NCI-H446 treated with DMSO at 0.1 percent for 48 hours (cell line): Measurements from ENCODE around the gene FOXK1.
"Not testable (repeated sequence)": the region's sequence is repeated elsewhere in the genome, so short reads cannot be mapped to it uniquely, and the experiment has no call there.

ENCODE experiments used
- DNase-seq: peaks from one replicate; lab custom pipeline; 2025; lab: John Stamatoyannopoulos, UW

Gene FOXK1

GRCh38 chr7:4681886-4682620 is at the start of gene FOXK1:
FOXK1 (plus strand) TSS chr7:4682295; CDS start chr7:4682309, 14 bp downstream.
- peak; percentile 56 for DNase-seq

GRCh38 chr7:4633012-4633411 is 49.1 kb upstream of the FOXK1 start:
- DNase-seq = no peak

GRCh38 chr7:4634166-4634565 is 47.9 kb upstream of the FOXK1 start:
- DNase-seq = no peak

GRCh38 chr7:4638781-4639575 is 43.1 kb upstream of the FOXK1 start:
- DNase-seq = no peak

- peak; percentile 55 for DNase-seq
Observed at GRCh38 chr7:4641091-4641666, 40.9 kb upstream of the FOXK1 start.

- DNase-seq = peak; percentile 85
Observed at GRCh38 chr7:4641667-4642467, 40.2 kb upstream of the FOXK1 start.

- DNase-seq = no peak
Observed at GRCh38 chr7:4642468-4643203, 39.5 kb upstream of the FOXK1 start.

GRCh38 chr7:4643204-4643471 is 39.0 kb upstream of the FOXK1 start:
- DNase-seq = not testable (repeated sequence)

- DNase-seq = no peak
Observed at GRCh38 chr7:4645246-4645645, 36.8 kb upstream of the FOXK1 start.

GRCh38 chr7:4648111-4648510 is 34.0 kb upstream of the FOXK1 start:
- DNase-seq = no peak

- DNase-seq = no peak
Observed at GRCh38 chr7:4650433-4651047, 31.6 kb upstream of the FOXK1 start.

GRCh38 chr7:4653771-4654170 is 28.3 kb upstream of the FOXK1 start:
- DNase-seq = no peak

GRCh38 chr7:4655311-4655710 is 26.8 kb upstream of the FOXK1 start:
- DNase-seq = no peak

- no peak for DNase-seq
Observed at GRCh38 chr7:4655896-4656295, 26.2 kb upstream of the FOXK1 start.

- DNase-seq = no peak
Observed at GRCh38 chr7:4657640-4658417, 24.3 kb upstream of the FOXK1 start.

- no peak for DNase-seq
Observed at GRCh38 chr7:4659551-4660286, 22.4 kb upstream of the FOXK1 start.

GRCh38 chr7:4661871-4662270 is 20.2 kb upstream of the FOXK1 start:
- DNase-seq = no peak

- no peak for DNase-seq
Observed at GRCh38 chr7:4663239-4664018, 18.7 kb upstream of the FOXK1 start.

GRCh38 chr7:4665661-4666060 is 16.4 kb upstream of the FOXK1 start:
- DNase-seq = no peak
